Measurements from ENCODE around the gene ZNF28.
"Not testable (repeated sequence)": the region's sequence is repeated elsewhere in the genome, so short reads cannot be mapped to it uniquely, and the experiment has no call there.

Gene ZNF28

DNA sequence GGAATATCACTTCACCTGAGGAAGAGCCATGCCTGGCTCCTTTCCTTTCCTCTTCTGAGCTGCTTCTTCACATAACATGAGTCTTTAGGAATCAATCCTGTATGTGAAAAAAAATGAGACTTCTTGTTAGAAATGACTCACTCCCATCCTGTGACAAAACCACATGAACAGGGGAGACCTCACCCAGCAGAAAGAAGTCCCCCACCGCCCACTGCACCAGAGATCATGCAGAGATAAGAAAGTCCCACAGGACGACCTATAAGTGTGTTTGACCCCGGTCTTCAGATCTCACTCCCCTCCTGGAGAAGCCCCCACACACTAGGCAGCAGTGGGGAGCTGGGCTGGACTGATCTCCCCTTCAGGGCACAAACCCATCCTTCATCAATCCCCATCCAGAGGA lies 42.6 kb downstream of the ZNF28 start:
- DNase-seq (ENCODE audit: low read depth, low spot score) = no peak

DNA sequence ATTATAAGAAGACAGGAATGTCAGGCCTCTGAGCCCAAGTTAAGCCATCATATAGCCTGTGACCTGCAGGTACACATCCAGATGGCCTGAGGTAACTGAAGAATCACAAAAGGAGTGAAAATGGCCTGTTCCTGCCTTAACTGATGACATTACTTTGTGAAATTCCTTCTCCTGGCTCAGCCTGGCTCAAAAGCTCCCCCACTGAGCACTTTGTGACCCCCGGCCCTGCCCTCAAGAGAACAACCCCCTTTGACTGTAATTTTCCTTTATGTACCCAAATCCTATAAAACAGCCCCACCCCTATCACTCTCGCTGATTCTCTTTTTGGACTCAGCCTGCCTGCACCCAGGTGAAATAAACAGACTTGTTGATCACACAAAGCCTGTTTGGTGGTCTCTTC lies 65.0 kb downstream of the ZNF28 start:
- not testable (repeated sequence) for DNase-seq (ENCODE audit: low read depth, low spot score)

DNA sequence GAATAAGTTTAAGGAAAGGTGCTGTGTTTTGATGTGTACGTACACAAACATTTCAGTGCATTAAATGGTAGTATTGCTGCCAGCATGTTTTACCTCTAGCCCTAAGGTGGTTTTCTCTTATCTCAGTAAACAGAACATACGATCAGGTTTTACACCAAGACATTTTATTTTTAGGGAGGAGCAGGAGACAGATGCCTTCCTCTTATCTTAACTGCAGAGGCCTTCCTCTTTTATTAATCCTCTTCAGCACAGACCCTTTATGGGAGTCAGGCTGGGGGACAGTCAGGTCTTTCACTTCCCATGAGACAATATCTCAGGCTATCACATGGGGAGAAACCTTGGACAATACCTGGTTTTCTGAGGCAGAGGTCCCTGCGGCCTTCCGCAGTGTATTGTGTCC lies 71.7 kb downstream of the ZNF28 start:
- no peak for DNase-seq (ENCODE audit: low read depth, low spot score)

DNA sequence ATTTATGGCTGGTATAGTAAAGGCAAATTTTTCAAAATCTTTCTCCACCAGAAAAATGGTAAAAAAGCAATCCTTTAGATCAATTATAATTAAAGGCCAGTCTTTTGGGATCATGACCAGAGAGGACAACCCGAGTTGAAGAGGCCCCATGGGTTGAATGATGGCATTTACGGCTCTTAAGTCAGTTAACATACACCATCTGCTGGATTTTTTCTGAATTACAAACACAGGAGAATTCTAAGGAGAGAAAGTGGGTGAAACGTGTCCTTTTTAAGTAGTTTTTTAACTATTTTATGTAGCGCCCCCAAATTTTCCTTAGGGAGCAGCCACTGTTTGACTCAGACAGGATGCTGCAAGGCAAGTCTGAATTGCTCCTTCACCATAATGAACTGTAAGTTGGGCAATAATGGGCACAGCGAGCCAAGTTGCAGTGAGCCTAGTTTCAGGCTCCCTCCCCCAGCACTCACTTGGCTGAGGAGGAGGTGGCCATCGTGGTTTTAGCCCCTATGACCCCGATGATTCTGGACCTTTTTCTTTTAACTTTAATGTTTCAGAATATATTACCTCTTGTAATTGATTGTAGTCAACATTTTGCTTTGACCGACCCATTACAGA lies 73.0 kb downstream of the ZNF28 start:
- no peak for DNase-seq (ENCODE audit: low read depth, low spot score)
